NB4 (cell line): ENCODE measurements around the gene SNN.

Experiments used
- DNase-seq: peaks from one replicate; pipeline ENCODE4 v3.0.0; 2010; ENCODE audit warnings: low read depth
- H3K4me3 ChIP-seq: one replicate; pipeline ENCODE4 v1.5.1; 2011; ENCODE audit warnings: mild to moderate bottlenecking, low read depth, low read length, moderate library complexity
- CTCF ChIP-seq: IDR thresholded peaks from one replicate; pipeline ENCODE4 v1.5.1; 2012; ENCODE audit warnings: low read depth, low read length
- MAX ChIP-seq: IDR thresholded peaks from 2 replicates; pipeline ENCODE4 v1.6.1; 2011; ENCODE audit warnings: low read depth, low read length
- MYC ChIP-seq: IDR thresholded peaks from 2 replicates; pipeline ENCODE4 v1.6.1; 2011; ENCODE audit warnings: low read depth, low read length
- POLR2A ChIP-seq: IDR thresholded peaks from 2 replicates; pipeline ENCODE4 v1.6.1; 2011; ENCODE audit warnings: mild to moderate bottlenecking; ENCODE audit not compliant: insufficient read length; ENCODE audit errors: extremely low read depth

Gene SNN

GRCh38 chr16:11669380-11670146, 1.3 kb downstream of the SNN start:
- peak overlapping the region; percentile 21 for H3K4me3 ChIP-seq
- TF ChIP-seq MAX (no peak), MYC (0 out of 2 replicates have a peak, but pooled peaks have one; percentile 15)
- peak; percentile 68 for DNase-seq

GRCh38 chr16:11670171-11671131, 2.2 kb downstream of the SNN start:
- DNase-seq, result no peak
- no peak overlapping the region for H3K4me3 ChIP-seq
- TF ChIP-seq POLR2A (no peak), CTCF (no peak), MYC (no peak), MAX (no peak)

GRCh38 chr16:11671271-11671670, 3.0 kb downstream of the SNN start:
- DNase-seq, result no peak
- no peak overlapping the region for H3K4me3 ChIP-seq
- TF ChIP-seq MYC (no peak), POLR2A (no peak), CTCF (no peak), MAX (no peak)

- H3K4me3 ChIP-seq, result no peak overlapping the region
- TF ChIP-seq POLR2A (no peak), CTCF (no peak), MYC (no peak)
- DNase-seq, result no peak
Measured at GRCh38 chr16:11671676-11672075, 3.4 kb downstream of the SNN start.

- TF ChIP-seq MYC (no peak), MAX (no peak), CTCF (no peak), POLR2A (no peak)
- peak; percentile 70 for DNase-seq
- no peak overlapping the region for H3K4me3 ChIP-seq
Measured at GRCh38 chr16:11672206-11673090, 4.2 kb downstream of the SNN start.
